HL-60 (cell line): Measurements from ENCODE around the gene RET.

Source experiments
- DNase-seq, 2 experiments: peaks; one replicate each; pipeline ENCODE4 v3.0.0-alpha.2; 2010 to 2020; ENCODE audit warnings: low read depth in 1 of 2, low spot score in 1 of 2
- H3K27ac ChIP-seq: fragments of 250-450 bp; sonication (Bioruptor Pico); replicated peaks from 2 replicates; pipeline ENCODE4 v1.5.1; 2020; ENCODE audit warnings: mild to moderate bottlenecking, moderate library complexity
- H3K27me3 ChIP-seq: fragments of 250-450 bp; sonication (Bioruptor Pico); 2 replicates; pipeline ENCODE4 v1.5.1; 2021; ENCODE audit warnings: mild to moderate bottlenecking, moderate library complexity; ENCODE audit not compliant: insufficient read depth, poor library complexity, severe bottlenecking
- H3K4me3 ChIP-seq: replicated peaks from 2 replicates; pipeline ENCODE4 v1.5.1; 2011; ENCODE audit warnings: mild to moderate bottlenecking, control low read depth, low read length; ENCODE audit not compliant: insufficient read depth
- CTCF ChIP-seq: IDR thresholded peaks from one replicate; pipeline ENCODE4 v1.5.1; 2011; ENCODE audit warnings: low read length, control low read depth, inconsistent platforms; ENCODE audit not compliant: insufficient read depth
- GABPA ChIP-seq: IDR thresholded peaks from 2 replicates; pipeline ENCODE4 v1.6.1; 2012; ENCODE audit warnings: low read depth
- POLR2AphosphoS5 ChIP-seq: IDR thresholded peaks from 2 replicates; pipeline ENCODE4 v1.6.1; 2012; ENCODE audit warnings: low read depth
- REST ChIP-seq: IDR thresholded peaks from 2 replicates; pipeline ENCODE4 v1.6.1; 2012; ENCODE audit warnings: low read depth; ENCODE audit not compliant: insufficient replicate concordance
- SPI1 ChIP-seq: IDR thresholded peaks from 2 replicates; pipeline ENCODE4 v1.6.1; 2012; ENCODE audit warnings: low read depth, mild to moderate bottlenecking, borderline replicate concordance

The RET gene

GRCh38 chr10:43054593-43054992 is 22.3 kb upstream of the RET start:
- TF ChIP-seq SPI1: no peak
- TF ChIP-seq POLR2AphosphoS5: no peak
- TF ChIP-seq REST: no peak
- no peak for TF ChIP-seq GABPA
- TF ChIP-seq CTCF: no peak
- Histone ChIP-seq H3K27me3 (no peaks in the 10 kb centered on the region), H3K27ac (no peak overlapping the region), H3K4me3 (no peak overlapping the region)
- DNase-seq: no peak

GRCh38 chr10:43055217-43055616 is 21.7 kb upstream of the RET start:
- DNase-seq: no peak
- H3K27ac ChIP-seq: no peak overlapping the region
- H3K4me3 ChIP-seq: no peak overlapping the region
- H3K27me3 ChIP-seq: no peaks in the 10 kb centered on the region
- no peak for TF ChIP-seq REST
- no peak for TF ChIP-seq CTCF

- TF ChIP-seq GABPA (no peak), CTCF (no peak), POLR2AphosphoS5 (no peak), REST (no peak), SPI1 (no peak)
- Histone ChIP-seq H3K4me3 (no peak overlapping the region), H3K27ac (no peak overlapping the region), H3K27me3 (no peaks in the 10 kb centered on the region)
- no peak for DNase-seq
Measured at GRCh38 chr10:43055991-43056567, 20.8 kb upstream of the RET start.
